A549 treated with AZD9567 at 1 μM for 4 hours (cell line): ENCODE measurements around the gene ABCA3. TPM values are rescaled to one million over a fixed set of nuclear protein-coding genes. Genes with fewer than 3 reads are reported as not detected.

Source experiments
- total RNA-seq: library from RNA; stranded (reverse); fragments of 200-300 nt; extraction: Qiagen RNA extraction; gene quantifications from 5 replicates; pipeline ENCODE4 v1.2.3, GENCODE V29; 2022; ENCODE audit not compliant: insufficient read depth

Gene ABCA3
- 16.8 to 22.0 TPM (median 20.5 TPM) in 5 replicates for total RNA-seq

DNA sequence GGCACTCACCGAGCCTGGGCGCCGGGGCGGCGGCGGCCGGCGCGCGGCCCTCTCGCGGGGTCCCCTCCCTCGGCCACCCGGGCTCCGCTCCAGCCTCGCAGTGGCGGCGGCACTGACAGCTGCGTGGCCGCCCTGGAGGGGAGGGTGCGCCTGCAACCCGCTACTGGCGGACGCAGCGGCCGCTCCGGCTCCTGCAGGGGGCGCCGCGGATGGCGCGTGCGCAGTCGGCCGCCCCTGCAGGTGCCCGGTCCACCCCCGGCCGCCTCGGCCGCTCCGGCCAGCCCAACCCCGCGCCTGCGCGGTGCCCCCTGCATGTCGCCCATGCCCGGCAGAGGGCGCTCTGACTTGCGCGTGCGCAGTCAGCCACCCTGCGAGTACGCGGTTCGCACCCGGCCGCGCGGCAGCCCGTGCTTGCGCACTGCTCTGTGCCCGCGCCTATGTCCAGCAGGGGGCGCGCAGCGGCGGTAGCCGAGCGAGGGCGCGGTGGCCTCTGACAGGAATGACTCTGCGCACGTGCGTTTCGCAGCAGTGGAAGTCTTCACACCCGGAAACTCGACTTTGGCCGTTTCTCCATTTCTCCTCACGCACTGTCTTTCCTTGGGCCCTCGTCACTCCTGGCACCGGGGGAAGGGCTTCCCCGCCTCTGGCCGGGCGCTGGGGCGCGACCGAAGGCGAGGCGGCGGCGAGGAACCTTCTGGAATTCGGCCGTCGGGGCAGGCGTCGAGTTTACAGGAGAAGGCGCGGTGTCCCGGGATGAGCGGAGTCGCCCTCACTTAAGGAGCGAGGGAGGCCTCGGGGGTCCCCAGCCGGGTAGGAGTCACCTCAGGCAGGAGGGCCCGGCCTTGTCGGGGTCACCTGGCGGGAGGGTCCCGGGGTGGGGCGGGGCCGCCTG is at the start of gene ABCA3:
ABCA3 (minus strand) TSS at position 165 of the 892 bp plus-strand sequence. CDS start 14,262 bp downstream, outside the sequence.

DNA sequence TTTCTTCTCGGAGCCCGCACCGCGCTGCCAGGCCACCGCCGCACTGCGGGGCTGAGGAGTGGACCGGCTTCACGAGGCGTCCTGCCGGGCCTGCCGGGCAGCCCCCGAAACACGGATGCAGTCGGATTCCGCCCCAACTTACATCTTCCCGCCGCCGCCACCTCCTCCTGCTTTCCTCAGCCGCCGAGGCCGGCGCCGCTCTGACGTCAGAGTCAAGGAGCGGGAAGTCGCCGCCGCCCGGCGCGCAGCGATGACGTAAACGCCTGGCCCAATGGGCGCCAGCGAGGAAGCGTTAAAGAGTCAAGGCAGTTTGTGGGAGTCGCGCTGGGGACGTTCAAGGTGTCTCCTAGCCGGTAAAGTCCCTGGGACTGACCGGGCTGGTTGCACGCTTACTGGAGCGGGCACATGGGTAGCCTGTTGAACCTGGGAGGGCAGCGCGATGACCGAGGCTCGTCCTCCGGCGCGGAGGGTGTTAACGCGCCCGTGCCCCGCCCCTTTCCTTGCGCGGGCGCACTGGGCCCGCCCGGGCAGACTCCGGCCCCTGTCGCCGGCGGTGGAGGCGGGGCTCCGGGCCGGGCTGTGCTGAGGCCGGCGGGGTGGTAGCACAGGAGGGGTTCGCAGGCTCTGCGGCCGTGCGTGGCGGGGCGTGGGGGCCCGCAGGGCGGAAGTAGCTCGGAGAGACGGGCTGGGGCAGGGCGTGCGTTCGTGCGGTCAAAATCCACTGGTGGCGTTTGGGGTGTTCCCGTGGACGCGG is 72.4 kb downstream of the ABCA3 start, which contains the start of gene RNPS1:
RNPS1 (minus strand) TSS at position 214 of the 754 bp plus-strand sequence. CDS start 3,483 bp downstream, outside the sequence.

GRCh38 chr16:2251296-2252111 is 89.0 kb downstream of the ABCA3 start, which contains the start of gene ECI1:
Gene ECI1 (minus strand): TSS chr16:2251587. CDS start chr16:2251566, 21 bp downstream.

GRCh38 chr16:2236337-2237101 is 104.0 kb downstream of the ABCA3 start, which contains the start of gene DNASE1L2:
Gene DNASE1L2 (plus strand): TSS chr16:2236444. CDS start chr16:2236817, 373 bp downstream.

Other genes starting within 250 kb of the ABCA3 start
- 20.8 to 62.8 TPM (median 57.0 TPM) in 5 replicates for gene PKD1, start 204.8 kb downstream of the ABCA3 start, total RNA-seq
- 3.1 to 11.1 TPM (median 3.8 TPM) in 5 replicates for gene RAB26, start 192.1 kb downstream of the ABCA3 start, total RNA-seq
- gene TRAF7, start 184.9 kb downstream of the ABCA3 start, total RNA-seq = 40.5 to 58.1 TPM (median 52.2 TPM) in 5 replicates
- 0.51 to 1.3 TPM (median 1.0 TPM) in 5 replicates for gene CASKIN1, start 144.1 kb downstream of the ABCA3 start, total RNA-seq
- 37.8 to 54.5 TPM (median 49.8 TPM) in 5 replicates for gene MLST8, start 135.3 kb downstream of the ABCA3 start, total RNA-seq
- 5.1 to 6.7 TPM (median 5.5 TPM) in 5 replicates for gene BRICD5, start 129.9 kb downstream of the ABCA3 start, total RNA-seq
- gene PGP, start 125.9 kb downstream of the ABCA3 start, total RNA-seq = 19.4 to 35.2 TPM (median 33.3 TPM) in 5 replicates
- 18.3 to 29.3 TPM (median 28.6 TPM) in 5 replicates for gene E4F1, start 117.1 kb downstream of the ABCA3 start, total RNA-seq
- gene DNASE1L2, start 104.3 kb downstream of the ABCA3 start, total RNA-seq = 1.5 to 1.8 TPM (median 1.7 TPM) in 4 of 5 replicates, not detected in the other
- gene ECI1, start 89.1 kb downstream of the ABCA3 start, total RNA-seq = 57.1 to 95.2 TPM (median 91.7 TPM) in 5 replicates
- gene RNPS1, start 72.6 kb downstream of the ABCA3 start, total RNA-seq = 262 to 276 TPM (median 270 TPM) in 5 replicates
- gene CCNF, start 88.7 kb upstream of the ABCA3 start, total RNA-seq = 22.9 to 25.3 TPM (median 24.4 TPM) in 5 replicates
- gene TEDC2, start 119.4 kb upstream of the ABCA3 start, total RNA-seq = 16.9 to 23.5 TPM (median 22.4 TPM) in 5 replicates
- 0.03 to 0.06 TPM (median 0.05 TPM) in 4 of 5 replicates, not detected in the other for gene NTN3, start 130.6 kb upstream of the ABCA3 start, total RNA-seq
- gene TBC1D24, start 134.4 kb upstream of the ABCA3 start, total RNA-seq = 5.2 to 10.0 TPM (median 9.2 TPM) in 5 replicates
- gene ATP6V0C, start 173.2 kb upstream of the ABCA3 start, total RNA-seq = 136 to 293 TPM (median 242 TPM) in 5 replicates
- 18.8 to 29.9 TPM (median 27.7 TPM) in 5 replicates for gene AMDHD2, start 179.6 kb upstream of the ABCA3 start, total RNA-seq
- 0.08 to 0.13 TPM (median 0.09 TPM) in 3 of 5 replicates, not detected in the others for gene CEMP1, start 190.7 kb upstream of the ABCA3 start, total RNA-seq
- 22.7 to 27.3 TPM (median 23.8 TPM) in 5 replicates for gene PDPK1, start 197.3 kb upstream of the ABCA3 start, total RNA-seq